ENCODE results near the gene CSMD2.
"Not testable (repeated sequence)": the region's sequence is repeated elsewhere in the genome, so short reads cannot be mapped to it uniquely, and the experiment has no call there.

The CSMD2 gene

GRCh38 chr1:33548721-33549120 lies 616.3 kb downstream of the CSMD2 start:
- no peak for DNase-seq (ENCODE audit: low read depth in 2 of 2)

- DNase-seq (ENCODE audit: low read depth in 2 of 2), result no peak
Observed at GRCh38 chr1:33548319-33548718, 616.7 kb downstream of the CSMD2 start.

- DNase-seq (ENCODE audit: low read depth in 2 of 2), result no peak
Observed at GRCh38 chr1:33547576-33547975, 617.5 kb downstream of the CSMD2 start.

- no peak for DNase-seq (ENCODE audit: low read depth in 2 of 2)
Observed at GRCh38 chr1:33541966-33542365, 623.1 kb downstream of the CSMD2 start.

- no peak for DNase-seq (ENCODE audit: low read depth in 2 of 2)
Observed at GRCh38 chr1:33537885-33538284, 627.1 kb downstream of the CSMD2 start.

GRCh38 chr1:33535334-33535733 lies 629.7 kb downstream of the CSMD2 start:
- DNase-seq (ENCODE audit: low read depth in 2 of 2), result no peak

- DNase-seq (ENCODE audit: low read depth in 2 of 2), result no peak
Observed at GRCh38 chr1:33532936-33533335, 632.1 kb downstream of the CSMD2 start.

- DNase-seq (ENCODE audit: low read depth in 2 of 2), result no peak
Observed at GRCh38 chr1:33532250-33532649, 632.8 kb downstream of the CSMD2 start.

GRCh38 chr1:33529957-33530356 lies 635.1 kb downstream of the CSMD2 start:
- no peak for DNase-seq (ENCODE audit: low read depth in 2 of 2)

GRCh38 chr1:33527934-33528333 lies 637.1 kb downstream of the CSMD2 start:
- DNase-seq (ENCODE audit: low read depth in 2 of 2), result no peak

GRCh38 chr1:33524586-33524985 lies 640.4 kb downstream of the CSMD2 start:
- DNase-seq (ENCODE audit: low read depth in 2 of 2), result no peak

GRCh38 chr1:33519240-33519884 lies 645.7 kb downstream of the CSMD2 start:
- DNase-seq (ENCODE audit: low read depth in 2 of 2), result no peak

- DNase-seq (ENCODE audit: low read depth in 2 of 2), result no peak
Observed at GRCh38 chr1:33517596-33518250, 647.3 kb downstream of the CSMD2 start.

GRCh38 chr1:33516891-33517567 lies 648.0 kb downstream of the CSMD2 start:
- DNase-seq (ENCODE audit: low read depth in 2 of 2), result no peak

GRCh38 chr1:33516428-33516827 lies 648.6 kb downstream of the CSMD2 start:
- DNase-seq (ENCODE audit: low read depth in 2 of 2), result no peak

GRCh38 chr1:33515607-33516006 lies 649.4 kb downstream of the CSMD2 start:
- no peak for DNase-seq (ENCODE audit: low read depth in 2 of 2)

- DNase-seq (ENCODE audit: low read depth in 2 of 2), result no peak
Observed at GRCh38 chr1:33515112-33515511, 649.9 kb downstream of the CSMD2 start.

- no peak for DNase-seq (ENCODE audit: low read depth in 2 of 2)
Observed at GRCh38 chr1:33512226-33513011, 652.6 kb downstream of the CSMD2 start.

GRCh38 chr1:33509276-33509675 lies 655.8 kb downstream of the CSMD2 start:
- not testable (repeated sequence) for DNase-seq (ENCODE audit: low read depth in 2 of 2)

- DNase-seq (ENCODE audit: low read depth in 2 of 2), result no peak
Observed at GRCh38 chr1:33508151-33508550, 656.9 kb downstream of the CSMD2 start.

GRCh38 chr1:33507661-33508060 lies 657.4 kb downstream of the CSMD2 start:
- no peak for DNase-seq (ENCODE audit: low read depth in 2 of 2)

GRCh38 chr1:33503506-33503905 lies 661.5 kb downstream of the CSMD2 start:
- no peak for DNase-seq (ENCODE audit: low read depth in 2 of 2)

All from stimulated activated CD8-positive, alpha-beta memory T cell treated with anti-CD3 and anti-CD28 coated beads, Interleukin-2, amount 100 ng/mL, for 48 hours (primary cell).